Measurements from ENCODE around the gene PGM5. TPM values are rescaled to one million over a fixed set of nuclear protein-coding genes. Genes with fewer than 3 reads are reported as not detected.

The PGM5 gene
- total RNA-seq, 4 donors from 2014 or later: 13.3 to 44.0 (median 29.9) TPM

DNA sequence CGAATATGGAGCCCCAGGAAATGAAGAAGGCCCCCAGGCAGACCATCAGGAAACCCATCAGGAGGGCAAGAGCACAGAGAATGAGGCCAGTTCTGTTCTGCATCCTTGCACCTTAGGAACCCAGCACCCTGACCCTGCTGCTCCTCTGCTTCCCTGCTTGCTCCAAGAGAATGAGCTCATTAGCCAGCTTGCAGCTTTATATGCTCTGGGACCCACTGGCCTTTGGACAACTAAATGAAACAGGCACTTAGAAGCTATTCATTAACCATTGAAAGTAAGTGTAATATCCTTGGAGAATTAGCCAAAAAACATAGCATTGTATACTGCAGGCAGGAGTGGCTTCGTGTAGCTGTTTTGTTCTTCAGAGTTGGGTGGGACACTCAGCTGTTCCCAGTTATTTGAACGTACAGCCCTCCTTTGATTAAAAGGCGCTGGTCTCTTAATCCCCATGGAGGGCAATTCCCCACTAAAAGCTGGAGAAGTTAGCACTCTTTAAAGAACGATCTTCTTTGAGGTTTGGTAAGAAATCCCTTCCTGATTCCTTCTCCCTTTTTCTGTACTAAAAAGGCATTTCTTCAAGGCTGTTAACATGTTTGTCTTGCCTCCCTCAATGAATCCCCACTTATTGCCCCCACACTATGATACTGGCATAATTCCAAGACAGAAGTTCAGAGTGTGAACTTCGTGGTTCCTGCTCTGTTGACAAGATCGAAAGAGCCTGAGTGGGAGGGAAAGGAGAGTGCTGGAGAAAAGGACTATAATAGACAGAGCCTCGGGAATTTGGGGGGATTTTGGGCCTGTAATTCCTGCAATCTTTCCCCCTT lies 184.5 kb downstream of the PGM5 start, which contains the start of gene TMEM252:
Gene TMEM252 (minus strand): TSS at position 172 of the 824 bp plus-strand sequence. CDS start 69 bp downstream, at position 103.
- ATAC-seq (no peak), DNase-seq (no peak)
- H3K27ac ChIP-seq: peak within 1 kb of the TSS in 1 of 4 donors; percentile 4
- H3K36me3 ChIP-seq: no peaks in the 10 kb centered on the region
- intact Hi-C loops (cut with DNase I; ENCODE audit: low total_unique reads): no loop called here
- no peaks in the 10 kb centered on the region for H3K9me3 ChIP-seq
- TF ChIP-seq, protein P1, sequence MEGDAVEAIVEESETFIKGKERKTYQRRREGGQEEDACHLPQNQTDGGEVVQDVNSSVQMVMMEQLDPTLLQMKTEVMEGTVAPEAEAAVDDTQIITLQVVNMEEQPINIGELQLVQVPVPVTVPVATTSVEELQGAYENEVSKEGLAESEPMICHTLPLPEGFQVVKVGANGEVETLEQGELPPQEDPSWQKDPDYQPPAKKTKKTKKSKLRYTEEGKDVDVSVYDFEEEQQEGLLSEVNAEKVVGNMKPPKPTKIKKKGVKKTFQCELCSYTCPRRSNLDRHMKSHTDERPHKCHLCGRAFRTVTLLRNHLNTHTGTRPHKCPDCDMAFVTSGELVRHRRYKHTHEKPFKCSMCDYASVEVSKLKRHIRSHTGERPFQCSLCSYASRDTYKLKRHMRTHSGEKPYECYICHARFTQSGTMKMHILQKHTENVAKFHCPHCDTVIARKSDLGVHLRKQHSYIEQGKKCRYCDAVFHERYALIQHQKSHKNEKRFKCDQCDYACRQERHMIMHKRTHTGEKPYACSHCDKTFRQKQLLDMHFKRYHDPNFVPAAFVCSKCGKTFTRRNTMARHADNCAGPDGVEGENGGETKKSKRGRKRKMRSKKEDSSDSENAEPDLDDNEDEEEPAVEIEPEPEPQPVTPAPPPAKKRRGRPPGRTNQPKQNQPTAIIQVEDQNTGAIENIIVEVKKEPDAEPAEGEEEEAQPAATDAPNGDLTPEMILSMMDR (IDR thresholded peaks at IDR 0.05 in 4 of 5, conservative IDR thresholded peaks at IDR 0.05 in 1 of 5): no peak
- TF ChIP-seq POLR2A (IDR thresholded peaks at IDR 0.05): no peak
- no peaks in the 10 kb centered on the region for H3K27me3 ChIP-seq
- peaks cover 9 to 10% of the 10 kb centered on the region in 2 donors for H3K4me1 ChIP-seq
- no peak within 1 kb of the TSS for H3K4me3 ChIP-seq
- in situ Hi-C loops (cut with MboI; ENCODE audit: low sequenced_read_pairs in 4 of 4): no loop called here

DNA sequence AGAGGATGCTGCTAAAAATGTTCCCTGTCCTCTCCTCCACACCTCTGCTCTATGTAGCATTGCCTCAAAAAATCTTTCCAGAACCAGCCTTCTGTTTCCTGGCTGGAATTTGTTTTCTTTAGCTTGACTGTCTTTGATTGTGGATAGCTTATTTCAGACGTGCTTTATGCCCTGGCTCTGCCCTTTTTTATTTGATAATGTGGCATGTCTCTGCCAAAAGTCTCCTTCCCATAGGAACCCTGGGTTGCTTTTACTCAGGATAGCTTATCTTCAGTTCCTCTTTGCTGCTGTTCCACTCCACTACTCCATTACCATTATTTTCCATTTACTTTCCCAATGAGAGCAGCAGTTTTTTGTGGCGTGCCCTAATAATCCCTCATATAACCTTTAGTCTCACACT lies 185.2 kb downstream of the PGM5 start:
- ATAC-seq: no peak
- intact Hi-C loops (cut with DNase I; ENCODE audit: low total_unique reads): no loop called here

DNA sequence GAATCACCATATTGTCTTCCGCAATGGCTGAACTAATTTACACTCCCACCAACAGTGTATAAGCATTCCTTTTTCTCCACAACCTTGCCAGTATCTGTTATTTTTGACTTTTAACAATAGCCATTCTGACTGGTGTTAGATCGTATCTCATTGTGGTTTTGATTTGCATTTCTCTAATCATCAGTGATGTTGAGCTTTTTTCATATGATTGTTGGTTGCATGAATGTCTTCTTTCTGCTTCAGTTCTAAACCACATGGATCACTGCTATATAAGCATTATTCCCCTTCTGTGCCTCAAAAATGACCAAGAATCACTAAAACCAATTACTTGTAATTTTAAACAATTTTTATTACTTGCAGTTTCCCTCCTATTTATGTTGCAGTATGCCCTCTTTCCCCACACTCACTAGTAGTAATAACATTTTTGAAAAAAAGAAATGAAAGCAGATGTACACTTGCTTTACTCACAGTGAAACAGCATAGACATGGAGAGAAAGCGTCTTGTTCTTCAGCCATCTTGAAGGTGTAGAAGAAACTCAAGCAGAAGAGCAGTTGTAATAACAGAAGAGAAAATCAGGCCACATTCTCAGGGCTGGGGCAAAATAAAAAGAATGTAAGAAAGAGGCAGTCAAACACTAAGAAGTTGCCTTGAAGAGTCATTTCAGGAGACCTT lies 188.8 kb downstream of the PGM5 start:
- no peak for DNase-seq
- Histone ChIP-seq H3K36me3 (no peaks in the 10 kb centered on the region), H3K4me1 (peaks cover 0 to 3% of the 10 kb centered on the region in 2 donors), H3K27me3 (no peaks in the 10 kb centered on the region), H3K9me3 (no peaks in the 10 kb centered on the region), H3K4me3 (no peak overlapping the region), H3K27ac (no peak overlapping the region)
- TF ChIP-seq, protein P1 (IDR thresholded peaks at IDR 0.05 in 4 of 5, conservative IDR thresholded peaks at IDR 0.05 in 1 of 5): no peak
- TF ChIP-seq POLR2A (IDR thresholded peaks at IDR 0.05): no peak
- intact Hi-C loops (cut with DNase I; ENCODE audit: low total_unique reads) (no loop called here), in situ Hi-C loops (cut with MboI; ENCODE audit: low sequenced_read_pairs in 4 of 4) (no loop called here)
- no peak for ATAC-seq

More for the DNA sequence above, 185.2 kb downstream of the PGM5 start:
- H3K36me3 ChIP-seq: no peaks in the 10 kb centered on the region
- no peak overlapping the region for H3K4me3 ChIP-seq
- DNase-seq: no peak
- no peaks in the 10 kb centered on the region for H3K9me3 ChIP-seq
- in situ Hi-C loops (cut with MboI; ENCODE audit: low sequenced_read_pairs in 4 of 4): no loop called here
- H3K27ac ChIP-seq: no peak overlapping the region
- TF ChIP-seq POLR2A (IDR thresholded peaks at IDR 0.05): no peak
- TF ChIP-seq, protein P1 (IDR thresholded peaks at IDR 0.05 in 4 of 5, conservative IDR thresholded peaks at IDR 0.05 in 1 of 5): no peak
- no peaks in the 10 kb centered on the region for H3K27me3 ChIP-seq
- peaks cover 9 to 10% of the 10 kb centered on the region in 2 donors for H3K4me1 ChIP-seq

DNA sequence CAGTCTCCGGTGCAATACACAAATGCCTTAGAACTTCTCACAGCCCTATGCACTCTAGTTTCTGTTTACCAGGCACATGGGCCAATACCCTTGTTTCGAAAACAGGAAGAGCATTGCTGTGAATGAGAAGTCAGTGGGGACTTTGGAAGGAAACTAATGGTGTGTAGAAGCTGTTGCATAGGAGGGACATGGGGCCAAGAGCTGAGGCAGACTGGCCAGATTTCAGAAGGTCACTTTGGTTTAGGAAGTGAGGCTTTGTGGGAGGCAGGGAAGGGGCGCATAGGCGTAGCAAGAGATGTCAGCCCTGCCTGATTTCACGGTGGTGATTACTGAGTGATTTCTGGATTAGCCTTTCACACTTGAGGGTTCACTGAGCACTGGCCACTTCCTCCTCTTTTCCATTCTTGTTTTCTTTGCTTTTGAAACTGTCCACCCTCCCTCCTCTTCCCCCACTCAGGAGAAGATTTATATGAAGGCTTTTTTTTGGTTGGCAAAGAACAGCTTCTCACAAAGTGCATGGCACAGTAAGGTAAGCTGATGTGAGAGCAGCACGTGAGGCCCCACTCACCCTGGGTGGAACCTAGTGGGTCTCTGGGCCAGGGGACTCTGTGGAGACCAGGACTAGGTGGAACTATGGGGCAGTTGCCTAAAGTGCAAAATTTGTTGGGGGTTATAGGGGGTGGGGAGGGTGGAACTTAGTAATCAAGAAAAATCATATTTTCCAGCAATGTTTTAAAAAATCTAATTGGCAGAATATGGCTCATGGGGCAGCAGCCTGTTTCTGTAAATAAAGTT lies 190.4 kb downstream of the PGM5 start:
- no peaks in the 10 kb centered on the region for H3K27me3 ChIP-seq
- no peak for DNase-seq
- peak; percentile 73 to 74 for ATAC-seq
- H3K4me3 ChIP-seq: no peak overlapping the region
- TF ChIP-seq POLR2A (IDR thresholded peaks at IDR 0.05): no peak
- TF ChIP-seq, protein P1 (IDR thresholded peaks at IDR 0.05 in 4 of 5, conservative IDR thresholded peaks at IDR 0.05 in 1 of 5): no peak
- in situ Hi-C loops (cut with MboI; ENCODE audit: low sequenced_read_pairs in 4 of 4): no loop called here
- peak overlapping the region in 3 of 4 donors; percentile 29 to 57 (median 30) for H3K27ac ChIP-seq
- H3K4me1 ChIP-seq: peaks cover 0 to 3% of the 10 kb centered on the region in 2 donors
- H3K9me3 ChIP-seq: no peaks in the 10 kb centered on the region
- H3K36me3 ChIP-seq: no peaks in the 10 kb centered on the region
- intact Hi-C loops (cut with DNase I; ENCODE audit: low total_unique reads): no loop called here

Data from gastrocnemius medialis (tissue), 4 donors.